Globus pallidus (tissue), 1 donor: ENCODE data around the gene C1QTNF9B.
A peak's percentile ranks its signal among the peaks of the same experiment; 100 is the strongest.

Experiments used
- DNase-seq: peaks from one replicate; pipeline ENCODE4 v3.0.0-alpha.2; 2015; ENCODE audit warnings: low spot score

The C1QTNF9B gene

GRCh38 chr13:23858546-23858945 is 38.8 kb downstream of the C1QTNF9B start:
- no peak for DNase-seq

GRCh38 chr13:23856008-23856750 is 41.1 kb downstream of the C1QTNF9B start:
- DNase-seq: peak; percentile 51

GRCh38 chr13:23855360-23855759 is 41.9 kb downstream of the C1QTNF9B start:
- no peak for DNase-seq

- no peak for DNase-seq
Observed at GRCh38 chr13:23852351-23852750, 45.0 kb downstream of the C1QTNF9B start.

- no peak for DNase-seq
Observed at GRCh38 chr13:23851106-23851505, 46.2 kb downstream of the C1QTNF9B start.

GRCh38 chr13:23850134-23850533 is 47.2 kb downstream of the C1QTNF9B start:
- no peak for DNase-seq

GRCh38 chr13:23849670-23850069 is 47.6 kb downstream of the C1QTNF9B start:
- no peak for DNase-seq

- DNase-seq: no peak
Observed at GRCh38 chr13:23848646-23849141, 48.6 kb downstream of the C1QTNF9B start.

- DNase-seq: no peak
Observed at GRCh38 chr13:23848019-23848418, 49.3 kb downstream of the C1QTNF9B start.

GRCh38 chr13:23847497-23847896 is 49.8 kb downstream of the C1QTNF9B start:
- DNase-seq: no peak

- no peak for DNase-seq
Observed at GRCh38 chr13:23845105-23845725, 52.1 kb downstream of the C1QTNF9B start.

GRCh38 chr13:23844132-23844531 is 53.2 kb downstream of the C1QTNF9B start:
- no peak for DNase-seq

GRCh38 chr13:23843436-23843835 is 53.9 kb downstream of the C1QTNF9B start:
- DNase-seq: no peak

- DNase-seq: peak; percentile 11
Observed at GRCh38 chr13:23842406-23842805, 54.9 kb downstream of the C1QTNF9B start.
